ENCODE results near the gene FANCE. TPM values are rescaled to one million over a fixed set of nuclear protein-coding genes. Genes with fewer than 3 reads are reported as not detected.

Gene FANCE
- total RNA-seq, 1 experiment from 2014 or later = 16.1 TPM

DNA sequence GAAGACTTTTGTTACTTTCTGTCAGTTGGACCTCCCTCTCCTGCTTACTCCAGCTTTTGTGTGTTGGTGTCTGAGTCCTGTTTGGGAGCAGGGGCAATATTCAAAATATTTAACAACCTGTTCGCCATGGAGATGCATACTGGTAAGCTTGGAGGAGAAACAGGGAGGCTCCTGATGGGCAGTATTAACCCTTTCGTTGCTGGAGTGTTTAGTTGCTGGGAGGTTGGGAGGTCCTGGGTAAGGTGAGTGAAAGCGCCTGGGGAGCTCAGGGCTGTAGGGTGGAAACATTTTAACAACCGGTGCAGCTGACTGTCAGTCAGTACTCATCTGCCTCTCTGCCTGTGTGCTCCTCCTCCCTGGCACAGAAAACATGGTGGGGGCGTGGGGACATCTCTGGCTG, 56.4 kb downstream of the FANCE start:
- ChIA-PET POLR2A (no interaction called here), RAD21 (ENCODE audit: low non-redundant PET in 1 of 2, low total read pairs in 2 of 2, uncharacterized antibody in 2 of 2, unreplicated experiment in 2 of 2) (no interaction called here), CTCF (interaction anchor here (0.9 kb wide), 1 partner anchor 14 kb away, joined by 3 read pairs; no protein-coding TSS in a partner anchor)
- Histone ChIP-seq H3K9me3 (ENCODE audit: control insufficient read depth in 1 of 2, insufficient read depth in 1 of 2, low read depth in 1 of 2, low read length in 2 of 2) (no peaks in the 10 kb centered on the region), H3K4me3 (replicated peaks in 1 of 2; ENCODE audit: low read depth in 1 of 2, low read length in 2 of 2) (no peak overlapping the region), H3K4me1 (ENCODE audit: control insufficient read depth in 1 of 2, insufficient read depth in 2 of 2, low read length in 2 of 2) (no peaks in the 10 kb centered on the region), H3K79me2 (ENCODE audit: insufficient read depth, low read length) (no peaks in the 10 kb centered on the region), H4K20me1 (ENCODE audit: insufficient read depth) (no peaks in the 10 kb centered on the region), H3K36me3 (ENCODE audit: control insufficient read depth in 1 of 2, insufficient read depth in 2 of 2, low read length in 2 of 2) (no peaks in the 10 kb centered on the region), H3K27ac (ENCODE audit: low read depth, low read length) (no peak overlapping the region), H3K9me2 (ENCODE audit: insufficient read depth) (no peaks in the 10 kb centered on the region), H3K4me2 (ENCODE audit: low read length) (no peak overlapping the region), H3K27me3 (ENCODE audit: insufficient read depth, low read length) (no peaks in the 10 kb centered on the region), H3K9ac (ENCODE audit: low read length) (no peak overlapping the region), H2AFZ (ENCODE audit: low read depth, low read length, poor library complexity, severe bottlenecking) (no peak overlapping the region)
- intact Hi-C loops (cut with micrococcal nuclease) = no loop called here
- ATAC-seq = no peak
- no peak for DNase-seq (ENCODE audit: low read depth, low spot score)
- BruUV-seq (replicated peaks) = no TSS peak
- no peak for TF ChIP-seq JUND (IDR thresholded peaks at IDR 0.05)
- TF ChIP-seq RAD21 (IDR thresholded peaks at IDR 0.05; ENCODE audit: low read depth) = no peak
- TF ChIP-seq POLR2A (IDR thresholded peaks at IDR 0.05; ENCODE audit: borderline replicate concordance, extremely low read depth, insufficient read depth, insufficient read length) = no peak
- no peak for TF ChIP-seq SIN3A (IDR thresholded peaks at IDR 0.05; ENCODE audit: low read depth)
- no peak for TF ChIP-seq CEBPB (IDR thresholded peaks at IDR 0.05; ENCODE audit: low read depth)

DNA sequence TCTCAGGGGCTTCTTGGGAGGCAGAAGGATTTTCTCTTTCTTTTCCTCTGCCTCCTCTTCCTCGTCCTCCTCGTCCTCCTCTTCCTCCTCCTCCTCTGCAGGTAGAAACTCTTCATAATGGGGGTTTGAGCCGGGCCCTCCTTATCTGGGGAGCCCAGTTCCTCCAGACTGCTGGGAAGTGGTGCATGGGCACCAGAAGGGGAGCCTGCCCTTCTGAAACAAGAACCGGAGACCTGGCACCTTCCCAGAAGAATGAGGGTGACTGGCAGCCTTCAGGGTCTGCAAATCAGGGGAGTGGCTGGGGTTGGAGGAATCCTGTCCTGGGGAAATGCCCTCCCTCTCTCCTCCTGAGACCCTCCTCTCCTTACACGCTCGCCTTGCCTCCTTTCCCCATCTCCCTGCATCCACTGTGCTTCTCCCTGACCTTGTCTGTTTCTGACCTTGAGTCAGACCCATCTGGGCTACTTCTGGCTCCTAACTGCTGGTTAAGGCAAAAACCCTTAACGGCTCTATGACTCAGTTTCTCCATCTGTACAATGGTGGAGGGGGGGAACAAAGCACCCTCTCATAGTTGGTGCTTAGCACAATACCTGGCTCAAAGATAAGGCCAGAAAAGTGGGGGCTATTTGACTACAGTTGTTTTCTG, 58.9 kb downstream of the FANCE start:
- POLR2A ChIA-PET = no interaction called here
- TF ChIP-seq EZH2 (IDR thresholded peaks at IDR 0.05) (no peak), SIN3A (IDR thresholded peaks at IDR 0.05; ENCODE audit: low read depth) (no peak), YY1 (IDR thresholded peaks at IDR 0.05; ENCODE audit: extremely low read depth, insufficient replicate concordance, low read depth, low read length) (no peak), ZNF274 (IDR thresholded peaks at IDR 0.05; ENCODE audit: low read depth, low read length) (no peak), JUND (IDR thresholded peaks at IDR 0.05) (no peak), SRF (IDR thresholded peaks at IDR 0.05; ENCODE audit: low read depth) (no peak), SP1 (IDR thresholded peaks at IDR 0.05; ENCODE audit: low read depth) (no peak), CBX3 (IDR thresholded peaks at IDR 0.05; ENCODE audit: low read depth) (no peak), REST (IDR thresholded peaks at IDR 0.05; ENCODE audit: low read depth) (no peak), ELF1 (IDR thresholded peaks at IDR 0.05; ENCODE audit: borderline replicate concordance, low read depth) (no peak), POLR2AphosphoS5 (IDR thresholded peaks at IDR 0.05; ENCODE audit: low read depth, low read length) (no peak), CEBPB (IDR thresholded peaks at IDR 0.05; ENCODE audit: low read depth) (no peak)
- TF ChIP-seq, protein P1, sequence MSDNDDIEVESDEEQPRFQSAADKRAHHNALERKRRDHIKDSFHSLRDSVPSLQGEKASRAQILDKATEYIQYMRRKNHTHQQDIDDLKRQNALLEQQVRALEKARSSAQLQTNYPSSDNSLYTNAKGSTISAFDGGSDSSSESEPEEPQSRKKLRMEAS (IDR thresholded peaks at IDR 0.05) = no peak
- TF ChIP-seq, protein P2, sequence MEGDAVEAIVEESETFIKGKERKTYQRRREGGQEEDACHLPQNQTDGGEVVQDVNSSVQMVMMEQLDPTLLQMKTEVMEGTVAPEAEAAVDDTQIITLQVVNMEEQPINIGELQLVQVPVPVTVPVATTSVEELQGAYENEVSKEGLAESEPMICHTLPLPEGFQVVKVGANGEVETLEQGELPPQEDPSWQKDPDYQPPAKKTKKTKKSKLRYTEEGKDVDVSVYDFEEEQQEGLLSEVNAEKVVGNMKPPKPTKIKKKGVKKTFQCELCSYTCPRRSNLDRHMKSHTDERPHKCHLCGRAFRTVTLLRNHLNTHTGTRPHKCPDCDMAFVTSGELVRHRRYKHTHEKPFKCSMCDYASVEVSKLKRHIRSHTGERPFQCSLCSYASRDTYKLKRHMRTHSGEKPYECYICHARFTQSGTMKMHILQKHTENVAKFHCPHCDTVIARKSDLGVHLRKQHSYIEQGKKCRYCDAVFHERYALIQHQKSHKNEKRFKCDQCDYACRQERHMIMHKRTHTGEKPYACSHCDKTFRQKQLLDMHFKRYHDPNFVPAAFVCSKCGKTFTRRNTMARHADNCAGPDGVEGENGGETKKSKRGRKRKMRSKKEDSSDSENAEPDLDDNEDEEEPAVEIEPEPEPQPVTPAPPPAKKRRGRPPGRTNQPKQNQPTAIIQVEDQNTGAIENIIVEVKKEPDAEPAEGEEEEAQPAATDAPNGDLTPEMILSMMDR (IDR thresholded peaks at IDR 0.05 in 2 of 3, conservative IDR thresholded peaks at IDR 0.05 in 1 of 3; ENCODE audit: borderline replicate concordance in 1 of 3, insufficient read depth in 1 of 3, low read depth in 2 of 3, low read length in 2 of 3) = no peak

More for the DNA sequence above, 58.9 kb downstream of the FANCE start:
- Histone ChIP-seq H3K4me2 (ENCODE audit: low read length) (no peak overlapping the region), H3K79me2 (ENCODE audit: insufficient read depth, low read length) (no peaks in the 10 kb centered on the region), H3K27me3 (ENCODE audit: insufficient read depth, low read length) (no peaks in the 10 kb centered on the region), H3K9me3 (ENCODE audit: control insufficient read depth in 1 of 2, insufficient read depth in 1 of 2, low read depth in 1 of 2, low read length in 2 of 2) (no peaks in the 10 kb centered on the region), H3K27ac (ENCODE audit: low read depth, low read length) (no peak overlapping the region), H2AFZ (ENCODE audit: low read depth, low read length, poor library complexity, severe bottlenecking) (no peak overlapping the region), H3K9ac (ENCODE audit: low read length) (no peak overlapping the region), H3K9me2 (ENCODE audit: insufficient read depth) (no peaks in the 10 kb centered on the region), H3K4me1 (ENCODE audit: control insufficient read depth in 1 of 2, insufficient read depth in 2 of 2, low read length in 2 of 2) (no peaks in the 10 kb centered on the region), H3K36me3 (ENCODE audit: control insufficient read depth in 1 of 2, insufficient read depth in 2 of 2, low read length in 2 of 2) (no peaks in the 10 kb centered on the region), H3K4me3 (replicated peaks in 1 of 2; ENCODE audit: low read depth in 1 of 2, low read length in 2 of 2) (no peak overlapping the region), H4K20me1 (ENCODE audit: insufficient read depth) (no peaks in the 10 kb centered on the region)
- DNase-seq (ENCODE audit: low read depth, low spot score) = no peak
- ChIA-PET CTCF (no interaction called here), RAD21 (ENCODE audit: low non-redundant PET in 1 of 2, low total read pairs in 2 of 2, uncharacterized antibody in 2 of 2, unreplicated experiment in 2 of 2) (no interaction called here)
- intact Hi-C loops (cut with micrococcal nuclease) = no loop called here
- no TSS peak for BruUV-seq (replicated peaks)
- no peak for ATAC-seq

Data from HCT116 (cell line).